ENCODE data around the gene CNNM4. TPM values are rescaled to one million over a fixed set of nuclear protein-coding genes. Genes with fewer than 3 reads are reported as not detected.

Gene CNNM4
- total RNA-seq, 1 donor from 2014 or later = 2.7 TPM

- no peak for TF ChIP-seq CTCF (IDR thresholded peaks at IDR 0.05)
- H3K27ac ChIP-seq = no peak overlapping the region
- H3K4me1 ChIP-seq = peaks cover 0 to 4% of the 10 kb centered on the region in 2 donors
- no peaks in the 10 kb centered on the region for H3K9me3 ChIP-seq
- intact Hi-C loops (cut with DNase I) = no loop called here
- DNase-seq (ENCODE audit: low spot score in 2 of 2) = no peak
- H3K27me3 ChIP-seq = no peaks in the 10 kb centered on the region
- peaks cover 17 to 33% of the 10 kb centered on the region in 2 donors for H3K36me3 ChIP-seq
- no peak overlapping the region for H3K4me3 ChIP-seq
Observed at GRCh38 chr2:96797066-96797625, 36.4 kb downstream of the CNNM4 start.

- no peak overlapping the region for H3K4me3 ChIP-seq
- DNase-seq (ENCODE audit: low spot score in 2 of 2) = no peak
- no peaks in the 10 kb centered on the region for H3K9me3 ChIP-seq
- H3K27me3 ChIP-seq = no peaks in the 10 kb centered on the region
- peaks cover 0 to 4% of the 10 kb centered on the region in 2 donors for H3K4me1 ChIP-seq
- no peak overlapping the region for H3K27ac ChIP-seq
- peaks cover 20 to 36% of the 10 kb centered on the region in 2 donors for H3K36me3 ChIP-seq
- intact Hi-C loops (cut with DNase I) = no loop called here
- no peak for TF ChIP-seq CTCF (IDR thresholded peaks at IDR 0.05)
Observed at GRCh38 chr2:96798733-96799622, 38.3 kb downstream of the CNNM4 start.

DNA sequence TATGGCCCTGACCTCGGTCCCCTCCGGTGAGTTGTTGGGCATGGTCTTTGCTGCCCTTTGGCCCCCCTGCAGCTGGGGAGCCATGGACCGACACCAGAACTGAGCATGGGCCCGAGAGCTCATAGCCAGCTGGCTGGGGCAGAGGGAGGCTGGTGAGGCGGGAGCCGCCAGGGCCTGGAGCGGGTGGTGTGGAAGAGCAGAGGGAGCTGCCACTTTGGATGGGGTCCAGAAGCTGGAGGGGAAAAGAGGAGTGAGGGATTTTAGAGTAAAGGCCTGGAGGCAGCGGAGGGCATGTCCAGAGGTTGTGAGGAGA lies 38.9 kb downstream of the CNNM4 start:
- intact Hi-C loops (cut with DNase I) = no loop called here
- DNase-seq (ENCODE audit: low spot score in 2 of 2) = no peak
- Histone ChIP-seq H3K4me1 (peaks cover 0 to 4% of the 10 kb centered on the region in 2 donors), H3K27me3 (no peaks in the 10 kb centered on the region), H3K36me3 (peaks cover 20 to 36% of the 10 kb centered on the region in 2 donors), H3K27ac (no peak overlapping the region), H3K9me3 (no peaks in the 10 kb centered on the region), H3K4me3 (no peak overlapping the region)
- no peak for TF ChIP-seq CTCF (IDR thresholded peaks at IDR 0.05)

GRCh38 chr2:96800061-96801004 lies 39.6 kb downstream of the CNNM4 start:
- H3K27ac ChIP-seq = no peak overlapping the region
- DNase-seq (ENCODE audit: low spot score in 2 of 2) = no peak
- peaks cover 0 to 4% of the 10 kb centered on the region in 2 donors for H3K4me1 ChIP-seq
- no peak for TF ChIP-seq CTCF (IDR thresholded peaks at IDR 0.05)
- no peak overlapping the region for H3K4me3 ChIP-seq
- intact Hi-C loops (cut with DNase I) = loop anchor here (5.0 kb wide), 2 partner anchors 38 to 63 kb away; partner anchors contain the start of gene CNNM4
- no peaks in the 10 kb centered on the region for H3K27me3 ChIP-seq
- no peaks in the 10 kb centered on the region for H3K9me3 ChIP-seq
- H3K36me3 ChIP-seq = peaks cover 20 to 36% of the 10 kb centered on the region in 2 donors

DNA sequence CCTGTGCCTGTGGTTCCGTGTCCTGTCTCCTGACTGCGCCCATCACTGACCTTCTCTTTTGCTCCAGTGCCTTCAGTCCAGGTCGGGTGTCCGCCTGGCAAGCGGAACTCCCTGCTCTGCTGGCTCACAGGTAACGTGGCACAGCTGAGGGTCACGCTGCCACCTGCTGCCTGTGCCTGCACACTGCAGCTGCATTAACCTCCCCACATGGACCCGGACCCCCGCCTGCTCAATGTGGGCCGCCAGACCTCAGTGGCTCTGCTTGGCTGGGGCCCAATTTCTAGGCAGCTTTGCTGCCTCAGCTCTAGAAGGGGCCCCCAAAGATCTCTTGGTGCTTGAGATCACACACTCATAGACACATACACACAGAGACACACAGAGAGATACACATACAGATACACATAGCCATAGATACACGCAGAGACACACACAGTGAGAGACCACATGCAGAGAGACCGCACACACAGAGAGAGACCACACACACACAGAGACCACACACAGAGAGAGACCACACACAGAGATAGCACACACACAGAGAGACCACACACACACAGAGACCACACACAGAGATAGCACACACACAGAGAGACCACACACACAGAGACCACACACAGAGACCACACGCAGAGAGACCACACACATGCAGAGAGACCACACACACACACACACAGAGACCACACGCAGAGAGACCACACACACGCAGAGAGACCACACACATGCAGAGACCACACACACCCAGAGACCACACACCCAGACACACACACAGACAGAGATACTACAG lies 40.5 kb downstream of the CNNM4 start:
- DNase-seq (ENCODE audit: low spot score in 2 of 2) = peak in 1 of 2 donors; percentile 80
- Histone ChIP-seq H3K9me3 (no peaks in the 10 kb centered on the region), H3K4me1 (peaks cover 0 to 4% of the 10 kb centered on the region in 2 donors), H3K27ac (no peak overlapping the region), H3K36me3 (peaks cover 20 to 36% of the 10 kb centered on the region in 2 donors), H3K27me3 (no peaks in the 10 kb centered on the region), H3K4me3 (no peak overlapping the region)
- intact Hi-C loops (cut with DNase I) = loop anchor here (5.0 kb wide), 2 partner anchors 39 to 64 kb away; partner anchors contain the start of gene CNNM4
- TF ChIP-seq CTCF (IDR thresholded peaks at IDR 0.05) = peak; percentile 77 to 89 (median 88)

Measured in ascending aorta (tissue), 2 donors.